HG03378 (cell line): Measurements from ENCODE around the gene ELK3.

Source experiments
- ATAC-seq: cut with Tn5 transposase; IDR thresholded peaks from one replicate; pipeline ENCODE4 v1.9.1; 2021; ENCODE audit warnings: mild to moderate bottlenecking, moderate library complexity; ENCODE audit not compliant: unreplicated experiment

The ELK3 gene

GRCh38 chr12:96193725-96194575, at the start of gene ELK3:
Gene ELK3 (plus strand): TSS chr12:96194375.
- no peak for ATAC-seq

DNA sequence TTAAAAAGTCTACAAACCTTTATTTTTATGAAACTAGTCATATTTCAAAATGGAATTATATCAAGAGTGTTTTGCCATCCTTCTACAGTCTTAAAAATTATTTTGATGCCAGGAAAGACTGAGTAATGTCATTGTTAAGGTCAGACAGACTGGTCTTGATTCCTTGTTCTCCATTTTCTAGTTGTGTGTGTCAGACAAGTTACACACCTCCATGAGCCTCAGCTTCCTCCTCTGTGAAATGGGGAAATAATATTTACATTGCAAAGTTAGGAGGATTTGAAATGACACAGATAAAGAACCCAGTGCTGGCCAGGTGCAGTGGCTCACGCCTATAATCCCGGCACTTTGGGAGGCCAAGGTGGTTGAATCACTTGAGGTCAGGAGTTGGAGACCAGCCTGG, 47.4 kb upstream of the ELK3 start:
- ATAC-seq, result no peak

DNA sequence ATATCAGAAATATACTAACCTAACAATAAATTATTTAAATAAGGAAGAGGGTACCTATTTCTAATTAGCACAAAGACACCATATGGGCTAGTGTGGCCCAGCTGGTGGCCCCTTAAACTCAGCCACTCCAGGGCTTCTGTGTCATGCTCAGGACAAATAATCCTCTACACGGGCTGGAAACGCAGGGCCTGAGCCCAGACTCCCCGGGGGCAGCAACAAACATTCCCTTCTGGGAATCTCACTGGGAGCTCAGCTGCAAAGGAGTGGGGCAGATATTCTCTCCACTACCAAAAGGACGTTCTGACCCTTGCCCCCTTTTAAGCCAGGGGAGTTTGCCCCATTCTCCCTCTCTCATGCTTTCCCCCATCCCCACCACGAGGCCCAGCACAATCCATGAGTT, 43.7 kb upstream of the ELK3 start:
- no peak for ATAC-seq

DNA sequence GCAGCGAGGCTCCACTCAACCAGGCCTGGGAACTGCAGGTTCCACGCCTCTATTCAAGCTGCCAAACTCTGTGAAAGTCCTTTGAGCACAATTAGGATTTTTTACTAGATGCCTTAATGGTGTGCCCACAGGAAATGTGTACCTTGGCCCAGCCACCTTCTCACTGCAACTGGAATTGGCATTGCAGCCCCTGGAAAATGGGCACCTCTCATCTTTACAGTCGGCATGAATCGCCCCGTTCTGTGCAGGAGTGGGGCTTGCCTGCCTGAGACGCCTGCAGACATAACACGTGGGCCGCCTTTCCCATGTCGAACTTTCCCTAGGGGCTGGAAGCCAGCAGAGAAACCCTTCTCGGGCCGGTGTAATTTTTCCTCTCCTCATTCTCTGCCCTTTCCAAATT, 42.0 kb upstream of the ELK3 start:
- ATAC-seq, result no peak

GRCh38 chr12:96153131-96153725, 40.9 kb upstream of the ELK3 start:
- ATAC-seq, result no peak

DNA sequence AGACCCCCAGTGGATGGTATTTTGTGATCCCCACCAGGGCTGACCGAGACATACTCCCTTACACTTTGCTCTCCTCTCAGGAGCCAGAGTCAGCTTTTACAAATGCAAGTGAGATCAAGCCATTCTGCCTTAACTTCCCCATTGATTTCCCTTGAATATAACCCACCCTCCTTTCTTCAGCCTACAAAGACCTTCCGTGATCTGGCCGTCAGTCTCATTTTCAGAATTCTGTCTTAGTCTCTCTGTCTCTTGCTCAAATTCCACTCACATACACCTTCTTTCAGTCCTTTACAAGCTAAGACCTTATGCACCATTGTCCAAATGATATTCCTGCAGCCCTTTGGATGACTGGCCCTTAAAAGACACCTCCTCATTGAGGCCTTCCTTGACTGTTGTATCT, 39.0 kb upstream of the ELK3 start:
- ATAC-seq, result no peak

GRCh38 chr12:96155781-96156180, 38.4 kb upstream of the ELK3 start:
- ATAC-seq, result no peak

DNA sequence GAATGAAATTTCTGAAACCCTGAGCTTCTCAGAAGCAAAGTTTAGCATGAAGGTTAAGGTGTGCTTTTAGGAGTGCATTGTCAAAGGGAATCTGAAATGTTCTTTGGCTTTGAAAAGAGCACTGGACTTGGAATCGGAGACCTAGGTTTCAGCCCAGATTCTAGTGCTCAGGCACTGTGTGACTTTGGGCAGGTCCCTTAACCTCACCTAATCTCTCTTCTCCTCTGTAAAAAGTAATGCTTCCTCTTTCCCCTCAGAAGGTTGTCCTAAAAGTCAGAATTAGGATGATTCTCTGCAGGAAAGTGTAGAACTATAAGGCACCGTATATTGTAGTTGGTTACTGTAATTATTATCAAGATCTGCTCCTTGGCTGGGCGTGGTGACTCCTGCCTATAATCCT, 38.0 kb upstream of the ELK3 start:
- no peak for ATAC-seq

GRCh38 chr12:96157427-96157826, 36.7 kb upstream of the ELK3 start:
- ATAC-seq, result no peak

DNA sequence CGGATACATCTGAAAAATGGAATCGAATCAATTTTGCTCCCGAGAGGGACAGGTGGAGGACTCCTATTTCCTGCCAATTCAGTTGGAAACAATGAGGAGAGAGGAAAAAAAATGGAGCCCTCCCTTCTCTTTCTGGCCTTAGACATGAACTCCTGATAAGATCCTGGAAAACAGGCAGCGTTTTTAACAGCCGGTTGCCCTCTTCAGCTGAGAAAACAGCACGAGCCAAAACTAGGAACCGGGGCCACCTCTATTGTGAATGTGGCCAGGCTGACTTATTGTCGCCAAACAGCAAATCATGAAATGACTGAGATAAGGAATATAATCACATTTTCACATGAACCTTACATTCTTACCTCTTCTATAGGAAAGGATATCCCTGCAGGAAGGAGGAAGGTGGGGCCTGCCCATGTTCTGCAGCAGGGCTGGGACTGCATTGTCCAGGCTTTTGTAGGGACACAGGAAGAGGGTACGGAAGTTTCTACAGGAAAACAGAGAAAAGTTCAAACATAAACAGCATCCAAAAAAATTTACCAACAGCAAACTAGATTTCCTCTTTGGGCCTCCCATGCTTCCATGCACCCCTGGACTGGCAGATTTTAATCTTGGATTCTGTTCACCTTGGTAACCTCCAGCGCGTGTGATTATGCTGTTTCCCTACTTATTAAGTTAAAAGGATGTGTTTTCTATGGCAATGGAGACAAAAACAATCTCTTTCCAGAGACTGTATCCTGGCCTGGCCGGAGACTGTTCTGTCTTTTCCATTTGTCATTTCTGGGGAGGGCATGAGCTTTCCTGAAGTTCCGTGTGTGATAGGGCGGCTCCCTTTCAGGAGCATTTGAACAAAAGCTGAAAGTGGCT, 29.0 kb upstream of the ELK3 start:
- no peak for ATAC-seq

GRCh38 chr12:96166765-96167164, 27.4 kb upstream of the ELK3 start:
- no peak for ATAC-seq

DNA sequence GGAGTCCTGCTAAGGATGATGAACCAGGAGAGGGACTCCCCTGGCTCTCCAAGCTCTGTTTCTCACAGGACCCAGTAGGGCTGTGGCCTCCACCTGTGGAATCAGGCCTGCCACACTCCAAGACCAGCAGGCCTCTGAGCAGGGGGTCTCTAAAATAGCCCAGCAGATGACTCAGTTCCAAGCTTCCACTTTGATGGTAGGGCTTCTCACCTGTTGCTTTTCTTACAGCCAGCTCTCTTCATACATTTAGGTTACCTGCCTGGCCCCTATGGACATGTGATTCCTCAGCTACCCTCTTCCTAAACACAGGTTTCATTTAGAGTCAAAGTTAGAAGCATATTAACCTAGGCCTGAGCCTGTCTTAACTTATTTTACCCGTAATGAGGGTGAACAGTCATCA, 26.7 kb upstream of the ELK3 start:
- ATAC-seq, result no peak

DNA sequence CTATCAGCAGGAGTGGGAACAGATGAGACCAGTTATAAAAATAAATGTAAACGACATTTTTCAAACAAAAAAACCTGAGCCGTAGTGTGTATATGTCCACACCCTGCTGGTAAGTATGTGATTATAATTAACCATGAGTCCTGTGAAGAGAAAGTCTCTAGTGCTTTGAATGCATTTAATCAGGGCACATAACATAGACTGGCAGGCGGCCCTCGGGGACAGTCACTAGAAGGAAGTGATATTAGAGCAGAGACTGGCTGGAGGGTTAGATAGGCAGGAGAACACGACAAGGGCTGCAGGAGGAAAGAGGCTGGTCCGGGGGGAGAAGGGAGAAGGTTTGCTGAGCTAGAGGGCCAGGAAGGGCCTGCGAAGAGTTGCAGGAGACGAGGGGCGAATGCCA, 23.8 kb upstream of the ELK3 start:
- ATAC-seq, result no peak

DNA sequence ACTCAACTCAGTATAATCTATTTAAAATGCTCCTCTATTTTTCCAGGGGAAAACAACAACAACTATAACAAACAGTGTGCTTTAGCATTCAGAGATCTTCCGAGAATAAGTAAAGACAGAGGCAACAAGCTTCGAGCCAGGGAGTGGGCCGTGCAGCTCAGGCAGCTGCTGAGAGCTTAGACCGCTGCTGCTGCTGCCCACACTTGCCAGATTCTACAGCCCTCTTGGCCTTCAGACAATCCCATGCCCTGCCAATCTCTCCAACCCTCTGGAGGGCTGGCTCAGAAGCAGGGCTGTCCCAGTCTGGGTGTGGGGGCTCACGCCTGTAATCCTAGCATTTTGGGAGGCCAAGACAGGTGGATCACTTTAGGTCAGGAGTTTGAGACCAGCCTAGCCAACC, 23.4 kb upstream of the ELK3 start:
- ATAC-seq, result no peak

GRCh38 chr12:96171905-96172304, 22.3 kb upstream of the ELK3 start:
- ATAC-seq, result no peak

DNA sequence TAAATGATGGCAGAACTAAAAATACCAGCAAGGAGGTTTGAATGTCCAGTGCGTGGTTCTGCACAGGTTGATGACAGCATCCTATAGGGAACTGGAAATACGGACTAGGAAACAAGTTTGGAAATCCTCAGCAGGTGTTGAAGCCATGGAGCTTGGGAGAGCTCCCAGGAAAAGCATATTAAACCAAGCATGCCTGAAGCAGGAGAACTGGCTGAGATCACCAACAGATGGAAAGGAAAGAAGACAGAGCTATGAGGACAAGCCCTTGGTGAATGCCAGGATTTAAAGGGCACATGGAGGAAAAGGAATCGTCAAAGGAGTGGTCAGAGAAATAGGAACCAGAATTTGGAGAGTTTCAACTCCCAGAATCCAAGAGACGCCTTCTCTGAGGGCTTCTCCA, 21.2 kb upstream of the ELK3 start:
- ATAC-seq, result no peak

DNA sequence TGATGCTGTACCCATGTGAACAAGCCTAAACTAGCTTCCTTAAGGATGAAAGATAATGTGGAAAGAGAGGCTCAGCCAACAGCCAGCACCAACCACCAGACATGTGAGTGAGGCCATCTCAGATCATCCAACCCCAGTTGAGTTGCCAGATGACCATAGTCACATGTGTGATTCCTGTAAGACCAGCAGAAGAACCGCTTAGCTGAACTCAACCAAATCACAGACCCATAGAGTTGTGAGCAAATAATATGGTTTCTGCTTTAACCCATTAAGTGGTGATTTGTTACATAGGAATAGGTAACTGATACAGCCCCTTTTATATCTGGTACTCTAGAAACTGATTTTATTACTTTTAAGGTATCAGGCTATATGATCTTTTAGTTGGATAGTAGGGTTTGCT, 17.6 kb upstream of the ELK3 start:
- no peak for ATAC-seq

- peak; percentile 78 for ATAC-seq
Measured at GRCh38 chr12:96177013-96177412, 17.2 kb upstream of the ELK3 start.

DNA sequence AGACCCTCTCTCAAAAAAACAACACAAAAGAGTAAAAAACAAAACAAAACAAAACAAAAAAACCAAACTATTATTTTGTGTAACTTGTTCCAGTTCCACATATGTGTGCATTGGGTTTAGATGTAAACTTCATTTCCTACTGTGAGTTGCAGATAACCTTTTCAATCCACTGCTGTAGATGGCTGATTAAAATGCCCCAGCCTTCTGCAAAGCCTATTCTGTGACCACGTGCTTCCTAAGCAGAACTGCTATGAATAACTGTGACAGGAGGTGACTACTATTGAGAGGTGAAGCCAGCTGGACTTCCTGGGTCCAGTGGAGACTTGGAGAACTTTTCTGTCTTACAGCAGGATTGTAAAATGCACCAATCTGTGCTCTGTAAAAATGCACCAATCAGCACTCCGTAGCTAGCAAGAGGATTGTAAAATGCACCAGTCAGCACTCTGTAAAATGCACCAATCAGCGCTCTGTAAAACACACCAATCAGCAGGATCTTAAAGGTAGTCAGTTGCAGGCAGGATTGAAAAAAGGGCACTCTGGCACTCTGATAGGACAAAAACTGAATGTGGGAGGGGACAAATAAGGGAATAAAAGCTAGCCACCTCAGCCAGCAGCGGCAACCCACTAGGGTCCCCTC, 10.3 kb upstream of the ELK3 start:
- ATAC-seq, result no peak

DNA sequence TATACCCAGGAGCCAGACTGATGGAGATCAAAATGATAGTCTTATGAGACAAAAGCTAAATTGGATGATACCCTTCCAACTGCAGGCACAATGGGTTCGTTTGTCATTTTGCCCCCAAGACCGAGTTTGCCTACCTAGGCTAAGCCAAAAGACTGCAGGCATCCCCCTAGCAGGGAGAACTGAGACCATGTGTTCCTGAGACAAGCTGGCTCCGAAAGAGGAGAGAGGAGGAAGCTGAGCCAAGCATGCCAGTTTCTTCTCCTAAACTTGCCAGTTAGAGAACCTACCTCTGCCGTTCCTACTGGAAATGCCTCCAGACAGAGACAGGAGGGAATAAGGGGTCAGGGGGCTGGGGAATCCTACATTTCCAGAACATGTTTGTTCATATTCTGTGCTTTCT, 8.3 kb upstream of the ELK3 start:
- ATAC-seq, result no peak

- no peak for ATAC-seq
Measured at GRCh38 chr12:96186607-96187301, 7.4 kb upstream of the ELK3 start.
